K562 (cell line): ENCODE data around the gene IMMP2L. TPM values are rescaled to one million over a fixed set of nuclear protein-coding genes. Genes with fewer than 3 reads are reported as not detected.
"Not testable (repeated sequence)": the region's sequence is repeated elsewhere in the genome, so short reads cannot be mapped to it uniquely, and the experiment has no call there.

ENCODE experiments used
- ATAC-seq: fragments of 200-7000 bp; cut with Tn5 transposase; 3 replicates; pipeline ENCODE4 v1.9.1; 2020; ENCODE audit warnings: moderate library complexity
- BruUV-seq: library from RNA; stranded (reverse); fragments of 400-500 nt; replicated peaks from 2 replicates; lab custom pipeline; 2021; lab: Mats Ljungman, UMichigan
- CTCF ChIA-PET: fragments of 300-600 bp; formaldehyde crosslinking; extraction: SDS; loops from one replicate; lab custom pipeline; 2021; ENCODE audit warnings: low intra/inter-chr PET ratio; lab: Yijun Ruan, JAX
- POLR2A ChIA-PET: fragments of 300-600, 350-650 bp; sonication (Branson Sonifier 250); formaldehyde crosslinking; extraction: SDS; loops from one replicate; lab custom pipeline; 2021; ENCODE audit warnings: antibody characterized with exemption, inconsistent platforms; lab: Yijun Ruan, JAX
- DNase-seq, 4 experiments: peaks; one replicate each; pipeline versions ENCODE4 v3.0.0 to v3.0.0-alpha.2; 2011 to 2018; ENCODE audit warnings: low spot score in 3 of 4, mixed read lengths in 3 of 4; ENCODE audit errors: extremely low read depth in 1 of 4
- FAIRE-seq: peaks from 2 replicates; lab custom pipeline; 2011; peaks lifted over from hg19 to GRCh38; lab: Jason Lieb, UNC
- H2AFZ ChIP-seq: 2 replicates; pipeline ENCODE4 v1.6.0; 2011; ENCODE audit warnings: low read depth, low read length, control low read depth, inconsistent platforms
- H3K27ac ChIP-seq: fragments of 200-600 bp; 3 replicates; pipeline ENCODE4 v1.8.0; 2011; ENCODE audit warnings: low read depth, mild to moderate bottlenecking, control low read depth, inconsistent platforms, low read length, moderate library complexity, mixed read lengths; ENCODE audit errors: extremely low read depth
- H3K27me3 ChIP-seq, 2 experiments: fragments of 300-600 bp in 1 of 2; 2 replicates in 1 of 2; 3 replicates in 1 of 2; pipeline versions ENCODE4 v1.6.0 to v1.8.0; 2011; ENCODE audit warnings: inconsistent platforms in 2 of 2, low read length in 2 of 2, mild to moderate bottlenecking in 1 of 2, mixed read lengths in 1 of 2, moderate library complexity in 1 of 2; ENCODE audit not compliant: control insufficient read depth in 2 of 2, insufficient read depth in 2 of 2
- H3K36me3 ChIP-seq: fragments of 300-600 bp; 3 replicates; pipeline ENCODE4 v1.8.0; 2011; ENCODE audit warnings: mild to moderate bottlenecking, low read length, inconsistent platforms; ENCODE audit not compliant: control insufficient read depth, insufficient read depth
- H3K4me1 ChIP-seq, 2 experiments: fragments of 200-600 bp in 1 of 2; replicated peaks in 1 of 2; 2 replicates in 1 of 2; 3 replicates in 1 of 2; pipeline versions ENCODE4 v1.5.1 to v1.8.0; 2011; ENCODE audit warnings: inconsistent platforms in 2 of 2, low read length in 2 of 2, mild to moderate bottlenecking in 1 of 2, mixed read lengths in 1 of 2, moderate library complexity in 1 of 2; ENCODE audit not compliant: control insufficient read depth in 2 of 2, insufficient read depth in 2 of 2
- H3K4me2 ChIP-seq: 2 replicates; pipeline ENCODE4 v1.6.1; 2011; ENCODE audit warnings: low read length, control low read depth, inconsistent platforms, mixed read lengths; ENCODE audit not compliant: insufficient read depth
- H3K4me3 ChIP-seq: fragments of 200-600 bp; sonication (generic), shearing (Covaris generic); 2 replicates; pipeline ENCODE4 v1.5.1; 2016; ENCODE audit warnings: control low read depth, inconsistent platforms
- H3K79me2 ChIP-seq: fragments of 200-600 bp; 3 replicates; pipeline ENCODE4 v1.8.0; 2011; ENCODE audit warnings: low read length, inconsistent platforms; ENCODE audit not compliant: control insufficient read depth, insufficient read depth
- H3K9ac ChIP-seq, 2 experiments: 2 replicates each; pipeline versions ENCODE4 v1.6.0 to v1.6.1; 2011; ENCODE audit warnings: low read depth in 2 of 2, low read length in 2 of 2, control low read depth in 1 of 2, inconsistent platforms in 1 of 2, mild to moderate bottlenecking in 1 of 2, mixed read lengths in 1 of 2; ENCODE audit not compliant: insufficient read depth in 1 of 2
- H3K9me1 ChIP-seq: one replicate; pipeline ENCODE4 v1.6.0; 2011; ENCODE audit warnings: inconsistent platforms, mild to moderate bottlenecking, low read length, moderate library complexity; ENCODE audit not compliant: control insufficient read depth, insufficient read depth
- H3K9me3 ChIP-seq: replicated peaks from 2 replicates; pipeline ENCODE4 v1.5.1; 2011; ENCODE audit warnings: low read depth, low read length, inconsistent platforms; ENCODE audit not compliant: control insufficient read depth, insufficient read depth
- H4K20me1 ChIP-seq: replicated peaks from 2 replicates; pipeline ENCODE4 v1.6.1; 2011; ENCODE audit warnings: low read length, inconsistent platforms, mixed read lengths; ENCODE audit not compliant: control insufficient read depth, insufficient read depth
- FOXK2 ChIP-seq, 2 experiments: fragments of 450-650 bp; IDR thresholded peaks in 1 of 2; conservative IDR thresholded peaks in 1 of 2; 2 replicates each; pipeline ENCODE4 v1.6.1; 2016; ENCODE audit warnings: low read depth in 2 of 2, mild to moderate bottlenecking in 1 of 2
- HLTF ChIP-seq: fragments of 450-650 bp; IDR thresholded peaks from 2 replicates; pipeline ENCODE4 v1.6.1; 2016
- KAT8 ChIP-seq: fragments of 450-650 bp; IDR thresholded peaks from 2 replicates; pipeline ENCODE4 v1.6.1; 2016; ENCODE audit warnings: low read depth, mild to moderate bottlenecking
- RFX1 ChIP-seq: fragments of 450-650 bp; IDR thresholded peaks from 2 replicates; pipeline ENCODE4 v1.6.1; 2016; ENCODE audit warnings: mild to moderate bottlenecking, moderate library complexity
- TBL1XR1 ChIP-seq, 2 experiments: IDR thresholded peaks; 2 replicates each; pipeline ENCODE4 v1.6.1; 2012; ENCODE audit warnings: improper control_type of control experiment in 2 of 2, low read length in 2 of 2, mild to moderate bottlenecking in 1 of 2
- ZNF184 ChIP-seq: sonication (generic); formaldehyde crosslinking; IDR thresholded peaks from 2 replicates; pipeline ENCODE4 v1.5.0; 2020; ENCODE audit warnings: missing genetic modification reagents
- WGBS: fragments of 100-300 bp; shearing (Covaris generic); methylation state at CpG from one replicate; pipeline ENCODE4 v1.1.6; 2016; ENCODE audit warnings: low coverage, mixed read lengths; ENCODE audit not compliant: insufficient coverage; ENCODE audit errors: missing lambda C conversion rate; 5-methylcytosine and 5-hydroxymethylcytosine counted together
- in situ Hi-C: fragments of 300-500 bp; cut with MboI; formaldehyde crosslinking; loops from 4 replicates; pipeline ENCODE4 v1.15.0; 2018; ENCODE audit warnings: inconsistent platforms, mixed read lengths
- intact Hi-C: fragments of 100-400 bp; cut with micrococcal nuclease; formaldehyde crosslinking; loops from 2 replicates; pipeline ENCODE4 v1.14.2; 2022
- polyA plus RNA-seq, 8 experiments: library from polyadenylated mRNA; depleted of rRNA in 4 of 8; stranded (reverse) in 5 of 8; unstranded in 3 of 8; fragments of >200 nt; fragmentation: Nextera tagmentation in 2 of 8; fragmentation: Illumina TruSeq in 1 of 8; extraction: Ambion mirVana in 2 of 8; extraction: Trizol in 1 of 8; gene quantifications; 2 replicates each; pipeline versions ENCODE4 v1.2.1 to v1.2.3, GENCODE V29; 2011 to 2014; ENCODE audit warnings: inconsistent platforms in 1 of 8, missing spikeins in 1 of 8
- total RNA-seq, 7 experiments: library from RNA; depleted of rRNA in 6 of 7; stranded (reverse); fragments of >200 nt in 6 of 7; fragmentation: Illumina TruSeq in 2 of 7; extraction: Trizol in 2 of 7; gene quantifications; 2 replicates each; pipeline versions ENCODE4 v1.2.1 to v1.2.3, GENCODE V29; 2011 to 2021; ENCODE audit warnings: low replicate concordance in 1 of 7
- TF ChIP-seq, protein P1 (sequence below), 2 experiments: fragments of 450-650 bp; IDR thresholded peaks; 2 replicates each; pipeline ENCODE4 v1.6.1; 2018; ENCODE audit warnings: mild to moderate bottlenecking in 2 of 2, low read depth in 1 of 2; ENCODE audit not compliant: partially characterized antibody in 2 of 2

IMMP2L gene
- total and polyA plus RNA-seq, 9 of the 15 experiments (the other 6 are each of a cell fraction or from before 2014, with no cell fraction given), result 29.7 to 116 (median 53.0) TPM

DNA sequence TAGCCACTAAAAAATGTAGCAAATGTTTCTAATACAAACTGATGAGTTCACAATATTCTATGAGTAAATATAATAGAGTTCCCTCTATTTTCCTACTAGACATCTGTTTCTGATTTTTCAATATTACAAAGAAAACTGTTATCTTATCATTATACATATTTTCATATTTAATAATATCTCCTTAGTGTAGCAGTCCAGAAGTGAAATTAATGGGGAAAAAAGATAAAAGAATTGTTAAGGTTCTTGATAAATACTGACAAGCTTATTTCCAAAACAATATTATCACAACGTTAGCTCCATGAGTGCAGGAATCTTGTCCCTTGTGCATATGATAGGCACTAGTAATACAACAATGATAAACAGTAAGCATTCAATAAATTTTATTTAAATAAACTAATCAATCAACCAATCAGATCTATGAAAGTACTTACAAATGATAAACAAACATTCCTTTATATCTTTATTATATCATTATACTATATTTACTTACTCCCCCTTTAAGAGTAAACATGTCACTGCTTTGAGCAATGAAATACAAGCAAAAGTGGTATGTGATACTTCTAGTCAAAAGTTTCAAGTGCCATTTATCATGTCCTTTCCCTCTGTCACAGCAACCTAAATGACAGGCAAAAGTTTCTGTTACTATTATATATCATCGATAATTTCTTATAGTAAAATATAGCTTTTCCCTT lies 103.1 kb downstream of the IMMP2L start (continued):
- TF ChIP-seq KAT8 (0 out of 2 replicates have a peak, but pooled peaks have one; percentile 12), RFX1 (no peak), HLTF (no peak), ZNF184 (CRISPR knock-in tag) (no peak), FOXK2 (conservative IDR thresholded peaks at IDR 0.05 in 1 of 2, IDR thresholded peaks at IDR 0.05 in 1 of 2; ENCODE audit: low read depth in 2 of 2) (peak in 1 of 2 experiments; percentile 32; a peak in 1 of 4 replicates), TBL1XR1 (IDR thresholded peaks at IDR 0.05; ENCODE audit: low read length in 2 of 2) (0 out of 4 replicates have a peak, but pooled peaks of 1 of the 2 experiments have one; percentile 18)

DNA sequence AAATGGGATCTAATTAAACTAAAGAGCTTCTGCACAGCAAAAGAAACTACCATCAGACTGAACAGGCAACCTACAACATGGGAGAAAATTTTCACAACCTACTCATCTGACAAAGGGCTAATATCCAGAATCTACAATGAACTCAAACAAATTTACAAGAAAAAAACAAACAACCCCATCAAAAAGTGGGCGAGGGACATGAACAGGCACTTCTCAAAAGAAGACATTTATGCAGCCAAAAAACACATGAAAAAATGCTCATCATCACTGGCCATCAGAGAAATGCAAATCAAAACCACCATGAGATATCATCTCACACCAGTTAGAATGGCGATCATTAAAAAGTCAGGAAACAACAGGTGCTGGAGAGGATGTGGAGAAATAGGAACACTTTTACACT lies 111.6 kb downstream of the IMMP2L start:
- H3K79me2 ChIP-seq, BruUV-seq, ATAC-seq, in situ Hi-C loops, CTCF ChIA-PET, H3K4me1 ChIP-seq, H3K4me2 ChIP-seq, H3K27ac ChIP-seq, intact Hi-C loops, FAIRE-seq, POLR2A ChIA-PET, H3K9ac ChIP-seq, H3K36me3 ChIP-seq, H3K9me1 ChIP-seq, H3K4me3 ChIP-seq, H3K27me3 ChIP-seq, H2AFZ ChIP-seq, H4K20me1 ChIP-seq, H3K9me3 ChIP-seq, DNase-seq: not testable (repeated sequence)
- TF ChIP-seq, protein P1, sequence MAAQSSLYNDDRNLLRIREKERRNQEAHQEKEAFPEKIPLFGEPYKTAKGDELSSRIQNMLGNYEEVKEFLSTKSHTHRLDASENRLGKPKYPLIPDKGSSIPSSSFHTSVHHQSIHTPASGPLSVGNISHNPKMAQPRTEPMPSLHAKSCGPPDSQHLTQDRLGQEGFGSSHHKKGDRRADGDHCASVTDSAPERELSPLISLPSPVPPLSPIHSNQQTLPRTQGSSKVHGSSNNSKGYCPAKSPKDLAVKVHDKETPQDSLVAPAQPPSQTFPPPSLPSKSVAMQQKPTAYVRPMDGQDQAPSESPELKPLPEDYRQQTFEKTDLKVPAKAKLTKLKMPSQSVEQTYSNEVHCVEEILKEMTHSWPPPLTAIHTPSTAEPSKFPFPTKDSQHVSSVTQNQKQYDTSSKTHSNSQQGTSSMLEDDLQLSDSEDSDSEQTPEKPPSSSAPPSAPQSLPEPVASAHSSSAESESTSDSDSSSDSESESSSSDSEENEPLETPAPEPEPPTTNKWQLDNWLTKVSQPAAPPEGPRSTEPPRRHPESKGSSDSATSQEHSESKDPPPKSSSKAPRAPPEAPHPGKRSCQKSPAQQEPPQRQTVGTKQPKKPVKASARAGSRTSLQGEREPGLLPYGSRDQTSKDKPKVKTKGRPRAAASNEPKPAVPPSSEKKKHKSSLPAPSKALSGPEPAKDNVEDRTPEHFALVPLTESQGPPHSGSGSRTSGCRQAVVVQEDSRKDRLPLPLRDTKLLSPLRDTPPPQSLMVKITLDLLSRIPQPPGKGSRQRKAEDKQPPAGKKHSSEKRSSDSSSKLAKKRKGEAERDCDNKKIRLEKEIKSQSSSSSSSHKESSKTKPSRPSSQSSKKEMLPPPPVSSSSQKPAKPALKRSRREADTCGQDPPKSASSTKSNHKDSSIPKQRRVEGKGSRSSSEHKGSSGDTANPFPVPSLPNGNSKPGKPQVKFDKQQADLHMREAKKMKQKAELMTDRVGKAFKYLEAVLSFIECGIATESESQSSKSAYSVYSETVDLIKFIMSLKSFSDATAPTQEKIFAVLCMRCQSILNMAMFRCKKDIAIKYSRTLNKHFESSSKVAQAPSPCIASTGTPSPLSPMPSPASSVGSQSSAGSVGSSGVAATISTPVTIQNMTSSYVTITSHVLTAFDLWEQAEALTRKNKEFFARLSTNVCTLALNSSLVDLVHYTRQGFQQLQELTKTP (IDR thresholded peaks at IDR 0.05; ENCODE audit: low read depth in 1 of 2, partially characterized antibody in 2 of 2), result peak in 1 of 2 experiments; percentile 99
- 100% methylated on average over 1 of the region's 2 CpGs for WGBS
